Activated gamma-delta T cell treated with anti-CD3 and anti-CD28 coated beads, Interleukin-2, amount 50 U/mL, for 16 hours (primary cell): ENCODE data around the gene NDUFS8.

Experiments
- DNase-seq: peaks from one replicate; pipeline ENCODE4 v3.0.0-alpha.2; 2020; ENCODE audit warnings: low read depth

Gene NDUFS8

GRCh38 chr11:68049509-68050370, 19.3 kb downstream of the NDUFS8 start:
- DNase-seq, result no peak

GRCh38 chr11:68050371-68050841, 19.9 kb downstream of the NDUFS8 start:
- no peak for DNase-seq

GRCh38 chr11:68051191-68052136, 21.0 kb downstream of the NDUFS8 start:
- no peak for DNase-seq

- no peak for DNase-seq
These were observed 21.8 kb downstream of the NDUFS8 start for GRCh38 chr11:68052137-68052873.

GRCh38 chr11:68053117-68053516, 22.6 kb downstream of the NDUFS8 start:
- DNase-seq, result no peak

GRCh38 chr11:68053981-68054812, 23.7 kb downstream of the NDUFS8 start:
- no peak for DNase-seq

- no peak for DNase-seq
These were observed 26.1 kb downstream of the NDUFS8 start for GRCh38 chr11:68056317-68057285.

GRCh38 chr11:68057807-68058206, 27.3 kb downstream of the NDUFS8 start:
- no peak for DNase-seq

GRCh38 chr11:68061508-68061907, 31.0 kb downstream of the NDUFS8 start:
- no peak for DNase-seq

GRCh38 chr11:68064926-68065325, 34.4 kb downstream of the NDUFS8 start:
- no peak for DNase-seq

GRCh38 chr11:68065841-68066240, 35.4 kb downstream of the NDUFS8 start:
- DNase-seq, result no peak

- DNase-seq, result no peak
These were observed 36.3 kb downstream of the NDUFS8 start for GRCh38 chr11:68066742-68067141.

- DNase-seq, result no peak
These were observed 37.5 kb downstream of the NDUFS8 start for GRCh38 chr11:68067991-68068390.

- no peak for DNase-seq
These were observed 41.0 kb downstream of the NDUFS8 start for GRCh38 chr11:68071281-68072048.

GRCh38 chr11:68074584-68075352, 44.3 kb downstream of the NDUFS8 start:
- DNase-seq, result no peak

- no peak for DNase-seq
These were observed 46.0 kb downstream of the NDUFS8 start for GRCh38 chr11:68076371-68077042.
